Activated gamma-delta T cell (primary cell): ENCODE results near the gene SH2D3C.
"Not testable (repeated sequence)": the region's sequence is repeated elsewhere in the genome, so short reads cannot be mapped to it uniquely, and the experiment has no call there.

Experiments used
- DNase-seq: peaks from one replicate; lab custom pipeline; 2025; lab: John Stamatoyannopoulos, UW

SH2D3C gene

GRCh38 chr9:127783111-127784008 lies 4.9 kb upstream of the SH2D3C start:
- DNase-seq: peak; percentile 68

- no peak for DNase-seq
Observed at GRCh38 chr9:127781806-127782205, 3.3 kb upstream of the SH2D3C start.

- not testable (repeated sequence) for DNase-seq
Observed at GRCh38 chr9:127780909-127781308, 2.4 kb upstream of the SH2D3C start.

GRCh38 chr9:127780126-127780885 lies 1.8 kb upstream of the SH2D3C start:
- no peak for DNase-seq

GRCh38 chr9:127779136-127779981 lies 893 bp upstream of the SH2D3C start:
- DNase-seq: no peak

GRCh38 chr9:127777368-127777980 lies 992 bp downstream of the SH2D3C start:
- DNase-seq: no peak

- no peak for DNase-seq
Observed at GRCh38 chr9:127776924-127777289, 1.6 kb downstream of the SH2D3C start.

GRCh38 chr9:127776195-127776923 lies 2.1 kb downstream of the SH2D3C start:
- DNase-seq: no peak

GRCh38 chr9:127773981-127774380 lies 4.5 kb downstream of the SH2D3C start:
- no peak for DNase-seq

- no peak for DNase-seq
Observed at GRCh38 chr9:127773272-127773671, 5.2 kb downstream of the SH2D3C start.

GRCh38 chr9:127772603-127773002 lies 5.9 kb downstream of the SH2D3C start:
- no peak for DNase-seq

- DNase-seq: no peak
Observed at GRCh38 chr9:127771570-127772189, 6.8 kb downstream of the SH2D3C start.

- peak; percentile 78 for DNase-seq
Observed at GRCh38 chr9:127770905-127771569, 7.4 kb downstream of the SH2D3C start.

- DNase-seq: no peak
Observed at GRCh38 chr9:127770583-127770904, 7.9 kb downstream of the SH2D3C start.

- no peak for DNase-seq
Observed at GRCh38 chr9:127769929-127770582, 8.4 kb downstream of the SH2D3C start.

GRCh38 chr9:127769101-127769500 lies 9.4 kb downstream of the SH2D3C start:
- DNase-seq: no peak

GRCh38 chr9:127768698-127769097 lies 9.8 kb downstream of the SH2D3C start:
- no peak for DNase-seq

GRCh38 chr9:127767909-127768331 lies 10.5 kb downstream of the SH2D3C start:
- no peak for DNase-seq

GRCh38 chr9:127767410-127767809 lies 11.1 kb downstream of the SH2D3C start:
- DNase-seq: no peak

- DNase-seq: no peak
Observed at GRCh38 chr9:127765418-127765817, 13.0 kb downstream of the SH2D3C start.
